Fibroblast of skin of left quadriceps (primary cell): Measurements from ENCODE around the gene RMDN3.

ENCODE experiments used
- DNase-seq, 2 experiments: peaks; one replicate each; pipeline ENCODE4 v3.0.0-alpha.2; 2013; ENCODE audit warnings: low read depth in 2 of 2

RMDN3 gene

DNA sequence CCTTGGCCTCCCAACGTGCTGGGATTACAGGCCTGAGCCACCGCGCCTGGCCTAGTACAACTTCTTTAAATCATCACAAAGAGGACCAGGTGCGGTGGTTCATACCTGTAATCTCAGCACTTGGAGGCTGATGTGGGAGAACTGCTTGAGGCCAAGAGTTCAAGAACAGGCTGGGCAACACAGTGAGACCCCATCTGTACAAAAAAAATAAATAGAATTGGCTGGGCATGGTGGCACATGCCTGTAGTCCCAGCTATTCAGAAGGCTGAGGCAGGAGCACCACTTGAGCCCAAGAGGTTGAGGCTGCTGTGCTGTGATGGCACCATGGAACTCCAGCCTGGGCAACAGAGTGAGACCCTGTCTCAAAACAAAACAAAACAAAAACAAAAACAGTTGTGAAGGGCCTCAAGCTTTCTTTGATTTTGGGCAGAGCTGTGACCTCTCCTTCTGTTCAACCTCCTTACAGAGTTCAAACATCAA lies 5.9 kb downstream of the RMDN3 start:
- no peak for DNase-seq

DNA sequence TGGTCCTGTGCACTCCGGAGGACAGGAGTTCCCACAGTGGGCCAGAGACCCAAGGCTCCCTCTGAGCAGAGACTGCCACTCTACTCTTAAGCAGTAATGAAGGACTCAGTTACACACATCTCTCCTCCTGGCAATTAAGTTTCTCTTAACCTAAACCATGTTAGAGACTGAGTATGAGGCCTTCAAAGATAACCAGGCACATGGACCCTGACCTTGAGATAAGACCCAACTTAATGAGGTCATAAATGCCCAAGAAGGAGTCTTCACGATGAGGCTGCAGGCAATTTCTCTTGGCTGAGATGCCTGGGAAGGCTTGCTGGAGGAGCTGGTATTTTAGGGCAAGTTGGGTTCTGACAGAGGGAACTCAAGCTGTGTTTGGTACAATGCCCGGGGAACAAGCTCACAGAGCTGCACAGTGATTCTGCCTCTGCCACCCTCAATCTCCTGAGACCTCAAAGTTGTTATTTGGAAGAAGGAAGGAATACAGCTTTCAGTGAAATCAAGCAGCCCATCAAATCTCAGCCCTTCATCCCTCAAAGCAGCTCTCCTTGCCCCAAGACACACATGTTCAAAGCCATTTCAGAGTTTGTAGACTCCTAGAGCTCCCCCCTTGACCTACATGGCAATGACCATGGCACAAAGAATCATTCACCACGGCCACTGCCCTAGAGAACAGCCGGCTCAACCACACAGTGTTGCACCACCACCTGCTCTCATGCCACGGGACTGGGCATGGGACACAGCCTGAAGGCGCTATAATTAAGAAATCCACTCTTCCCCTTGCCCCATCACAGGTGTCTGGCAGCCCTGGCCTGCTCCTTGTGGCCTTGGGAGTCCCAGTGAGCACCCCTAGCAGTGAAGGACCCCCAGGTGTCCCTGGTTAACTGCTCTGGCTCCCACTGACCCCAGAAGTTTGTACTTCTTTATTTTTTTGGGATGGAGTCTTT lies 7.1 kb downstream of the RMDN3 start:
- DNase-seq: no peak

DNA sequence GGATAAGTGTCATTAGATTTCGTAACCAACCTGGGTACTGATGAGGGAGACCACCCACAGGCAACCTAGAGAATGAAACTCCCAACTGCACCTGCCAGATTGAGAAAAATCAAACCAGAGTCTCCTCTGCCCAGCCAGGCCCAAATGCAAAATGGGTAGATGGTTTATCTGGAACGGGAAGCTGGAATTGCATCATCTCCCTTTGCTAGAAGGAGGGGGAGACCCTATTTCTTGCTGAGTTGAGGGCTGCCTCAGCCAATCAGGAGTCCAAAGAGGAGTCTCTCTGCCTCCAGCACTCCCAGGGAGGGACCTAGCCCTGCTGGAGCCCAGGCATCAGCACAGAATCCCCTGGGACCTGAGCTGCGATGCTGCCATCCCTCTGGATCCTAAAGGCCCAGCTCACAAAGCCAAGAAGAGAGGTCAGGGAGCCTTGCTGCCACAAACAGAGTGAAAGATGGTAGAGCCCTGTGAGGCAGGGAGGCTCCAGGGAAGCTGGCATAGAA lies 8.1 kb downstream of the RMDN3 start:
- DNase-seq: no peak

DNA sequence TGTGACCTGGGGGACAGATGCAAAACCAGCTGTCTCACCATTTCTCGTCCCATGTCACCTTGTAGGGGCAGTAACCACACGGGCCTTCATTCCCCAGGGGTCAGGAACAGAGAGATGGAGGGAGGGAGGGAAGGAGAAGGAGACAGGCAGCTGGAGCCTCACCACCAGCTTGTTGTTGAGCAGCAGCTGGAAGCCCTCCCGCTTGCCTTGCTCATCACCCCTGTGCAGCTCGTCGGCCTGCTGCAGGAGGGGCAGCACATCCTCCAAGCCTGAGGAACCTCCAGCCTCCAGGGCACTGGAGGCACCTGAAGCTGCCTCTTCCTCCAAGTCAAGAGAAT lies 10.3 kb downstream of the RMDN3 start:
- DNase-seq: no peak

DNA sequence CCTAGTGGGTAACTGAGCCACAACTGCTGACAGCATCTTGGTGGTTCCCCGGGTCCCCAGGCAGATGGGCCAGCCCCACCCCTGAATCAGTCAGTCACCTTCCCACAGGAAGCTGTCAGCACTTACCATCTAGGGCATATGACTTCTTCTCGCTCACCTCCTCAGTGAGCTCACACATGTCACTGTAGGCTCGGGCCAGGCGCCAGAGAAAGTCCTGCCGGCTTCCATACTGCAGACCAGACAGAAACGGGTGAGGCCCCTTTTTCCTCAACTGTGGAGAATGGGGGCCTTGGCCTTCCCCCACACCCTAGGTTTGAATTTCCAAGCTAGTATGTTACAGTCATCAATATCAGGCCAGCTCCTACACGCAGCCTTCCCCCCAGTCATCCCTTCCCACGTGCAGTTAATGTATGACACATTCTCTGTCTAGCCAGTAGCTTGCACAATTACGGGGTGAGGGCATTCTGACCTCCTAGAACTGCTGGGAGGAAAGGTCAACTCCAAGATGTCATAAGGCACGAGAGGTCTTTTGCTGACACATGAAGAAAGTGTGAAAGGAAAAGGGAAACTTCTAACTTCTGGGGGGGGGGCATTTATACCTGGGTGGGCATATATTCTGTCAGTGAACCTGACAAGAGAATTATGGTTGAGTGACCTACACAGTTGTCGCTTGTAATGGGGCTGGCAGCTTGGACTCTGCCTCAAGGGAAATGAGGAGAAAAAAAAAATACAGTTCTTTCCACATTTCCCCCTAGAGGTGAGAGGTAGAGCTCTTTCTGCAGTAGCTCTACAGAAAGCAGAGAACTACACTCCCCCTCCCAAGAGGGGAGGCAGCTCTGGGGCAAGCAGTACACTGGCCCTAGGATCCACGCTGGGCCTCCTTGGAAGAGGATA lies 10.9 kb downstream of the RMDN3 start:
- DNase-seq: no peak

DNA sequence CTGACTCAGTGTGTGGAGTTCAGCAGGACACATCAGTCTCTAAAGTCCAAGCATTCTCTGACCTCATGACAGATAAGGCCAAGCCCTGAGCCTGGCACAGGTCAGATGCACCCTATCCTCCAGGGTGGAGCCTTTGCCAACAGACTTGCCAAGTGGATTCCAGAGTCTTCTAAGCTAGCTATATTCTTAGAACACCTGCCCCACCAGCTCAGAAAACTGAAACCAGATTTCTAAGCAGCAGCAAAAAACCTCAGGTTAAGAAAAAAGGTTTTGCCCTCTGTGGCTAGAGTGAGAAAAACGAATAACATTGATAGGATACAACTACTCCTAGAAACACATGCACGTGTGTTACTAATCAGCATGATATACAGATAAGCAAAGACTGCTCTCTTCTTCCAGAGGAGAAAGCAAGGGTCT lies 11.6 kb downstream of the RMDN3 start:
- DNase-seq: no peak

DNA sequence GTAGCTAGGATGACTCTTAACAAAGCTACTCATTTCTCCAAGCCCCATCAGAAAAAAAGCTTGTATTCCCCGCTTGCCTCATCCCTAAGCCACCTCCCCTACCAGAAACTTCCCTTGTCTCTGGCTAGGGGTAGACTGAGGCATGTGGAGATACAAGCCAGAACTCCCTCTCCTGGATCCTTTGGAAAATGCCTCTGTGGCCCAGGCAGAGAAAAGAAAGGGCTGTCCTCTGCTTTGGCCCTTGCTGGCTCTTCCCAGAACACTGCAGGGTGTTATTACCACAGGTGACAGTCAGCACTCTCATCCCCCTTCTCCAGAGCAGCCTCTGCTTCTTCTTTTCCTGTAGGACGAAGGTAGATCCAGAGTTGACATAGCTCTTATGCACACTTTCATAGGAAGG lies 15.2 kb downstream of the RMDN3 start:
- DNase-seq: no peak

DNA sequence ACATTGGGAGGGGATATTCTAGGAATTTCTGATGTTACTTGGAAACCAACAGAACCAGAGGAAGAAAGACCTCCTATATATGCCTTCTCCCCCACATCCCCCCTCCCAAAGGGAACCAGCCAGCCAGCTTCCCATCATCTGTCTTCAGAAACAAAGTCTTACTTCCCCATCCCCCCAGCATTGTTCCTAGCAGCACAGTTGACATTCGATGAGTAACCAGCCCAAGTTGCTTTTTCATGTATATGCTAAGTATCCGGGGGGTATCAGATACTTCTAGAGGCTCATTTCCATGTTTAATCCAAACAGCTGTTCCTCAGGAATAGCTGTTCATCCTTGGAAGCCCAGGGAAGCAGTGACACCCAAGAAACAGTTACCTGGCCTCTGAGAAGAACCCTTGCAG lies 16.0 kb downstream of the RMDN3 start:
- DNase-seq: no peak

DNA sequence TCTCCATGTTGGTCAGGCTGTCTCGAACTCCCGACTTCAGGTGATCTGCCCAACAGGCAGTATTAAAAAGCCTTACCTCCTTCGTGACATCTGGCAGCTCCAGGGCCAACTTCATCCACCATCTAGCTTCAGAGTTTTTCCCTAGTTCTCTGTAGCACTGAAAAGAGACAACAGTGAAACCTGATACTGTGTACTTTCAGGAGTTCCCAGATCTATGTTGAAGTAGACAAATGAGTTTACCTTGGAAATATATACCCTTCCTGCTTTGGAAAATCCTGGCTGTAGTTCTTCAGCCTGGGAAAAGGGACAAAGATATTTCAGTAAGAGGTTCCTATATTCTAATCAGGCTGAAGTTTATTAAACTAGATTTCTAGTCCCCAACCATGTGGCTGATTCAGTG lies 18.0 kb downstream of the RMDN3 start:
- DNase-seq: no peak

DNA sequence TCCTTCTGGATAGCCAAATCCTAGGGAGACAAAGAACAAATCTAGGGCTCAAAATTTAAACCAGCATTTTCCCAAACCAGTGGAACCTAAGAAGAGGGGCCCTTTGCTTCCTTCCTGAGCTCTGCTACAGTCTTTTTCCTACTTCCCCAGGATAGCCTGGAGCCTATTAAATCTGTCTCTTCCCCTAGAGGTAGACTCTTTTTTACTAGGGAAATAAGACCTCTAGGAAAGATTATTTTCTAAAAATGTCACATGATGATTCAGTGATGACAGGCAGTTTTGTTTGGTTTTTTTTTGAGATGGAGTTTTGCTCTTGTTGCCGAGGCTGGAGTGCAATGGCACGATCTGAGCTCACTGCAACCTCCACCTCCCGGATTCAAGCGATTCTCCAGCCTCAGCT lies 18.5 kb downstream of the RMDN3 start:
- no peak for DNase-seq

DNA sequence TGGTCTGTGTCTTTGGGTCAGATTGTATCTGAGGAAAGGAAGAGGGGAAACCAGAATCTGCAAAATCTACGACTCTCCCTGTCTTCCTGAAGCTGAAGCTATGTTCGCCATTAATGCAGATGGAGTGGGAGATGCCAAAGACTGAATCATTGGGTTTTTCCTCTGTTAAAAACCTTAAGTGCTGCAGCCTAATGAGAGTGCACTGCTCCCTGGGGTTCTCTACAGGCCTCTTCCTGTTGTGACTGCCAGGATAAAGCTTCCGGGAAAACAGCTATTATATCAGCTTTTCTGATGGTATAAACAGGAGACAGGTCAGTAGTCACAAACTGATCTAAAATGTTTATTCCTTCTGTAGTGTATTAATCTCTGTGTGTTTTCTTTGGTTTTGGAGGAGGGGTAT lies 24.0 kb downstream of the RMDN3 start:
- no peak for DNase-seq

DNA sequence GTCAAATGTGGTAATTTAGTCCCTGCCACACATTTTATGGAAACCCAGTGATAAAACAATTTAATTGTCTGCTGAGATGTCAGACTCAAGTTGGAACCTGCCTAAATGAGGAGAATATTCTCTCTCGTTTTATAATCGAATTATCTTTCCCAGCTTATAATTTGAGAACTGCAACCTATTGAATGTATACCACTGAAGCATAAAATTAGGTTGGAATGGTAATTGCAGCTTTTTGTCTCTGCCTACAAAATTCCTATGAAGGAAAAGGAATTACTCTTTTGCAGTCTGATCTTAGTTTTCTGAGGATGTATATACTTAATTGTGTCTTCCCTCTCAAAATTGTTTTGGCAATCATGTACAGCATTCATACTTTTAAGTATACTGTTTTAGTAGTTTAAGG lies 31.1 kb downstream of the RMDN3 start:
- no peak for DNase-seq

DNA sequence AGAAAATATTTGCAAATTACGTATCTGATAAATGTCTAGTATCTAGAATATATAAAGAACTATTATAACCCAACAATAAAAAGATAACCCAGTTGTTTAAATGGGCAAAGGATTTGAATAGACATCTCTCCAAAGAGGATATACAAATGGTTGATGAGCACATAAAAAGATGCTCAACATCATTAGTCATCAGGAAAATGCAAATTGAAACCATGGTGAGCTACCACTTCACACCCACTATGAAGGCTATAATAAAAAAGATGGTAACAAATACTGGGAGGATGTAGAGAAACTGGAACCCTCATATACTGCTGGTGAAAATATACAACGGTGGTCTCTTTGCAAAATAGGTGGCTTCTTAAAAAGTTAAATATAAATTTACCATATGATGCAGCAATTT lies 32.1 kb downstream of the RMDN3 start:
- DNase-seq: no peak

DNA sequence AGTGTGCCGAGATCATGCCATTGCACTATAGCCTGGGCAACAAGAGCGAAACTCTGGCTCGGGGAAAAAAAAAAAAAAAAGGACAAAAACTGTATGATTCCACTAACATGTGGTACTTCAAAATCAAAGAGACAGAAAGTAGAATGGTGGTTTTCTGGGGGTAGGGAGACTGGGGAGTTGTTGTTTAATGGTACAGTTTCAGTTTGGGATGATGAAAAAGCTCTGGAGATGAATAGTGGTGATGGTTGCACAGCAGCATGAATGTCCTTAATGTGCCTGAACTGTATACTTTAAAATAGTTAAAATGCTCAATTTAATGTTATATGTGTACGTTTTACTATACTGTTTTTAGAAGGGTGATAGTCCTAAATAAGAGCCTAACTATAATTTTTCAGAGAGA lies 32.7 kb downstream of the RMDN3 start:
- no peak for DNase-seq

DNA sequence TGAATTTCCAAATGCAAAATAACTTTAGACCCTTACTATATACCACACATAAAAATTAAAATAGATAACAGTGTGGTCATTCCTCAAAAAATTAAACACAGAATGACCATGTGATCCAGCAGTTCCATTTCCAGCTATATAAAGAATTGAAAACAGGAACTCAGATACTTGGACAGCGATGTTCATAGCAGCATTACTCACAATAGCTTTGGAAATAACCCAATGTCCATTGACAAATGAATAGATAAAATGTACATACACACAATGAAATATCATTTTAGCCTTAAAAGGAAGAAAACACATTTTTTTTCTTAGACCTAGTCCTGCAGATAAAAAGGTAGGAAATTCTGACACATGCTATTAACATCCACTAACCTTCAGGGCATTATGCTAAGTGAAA lies 33.4 kb downstream of the RMDN3 start:
- no peak for DNase-seq

DNA sequence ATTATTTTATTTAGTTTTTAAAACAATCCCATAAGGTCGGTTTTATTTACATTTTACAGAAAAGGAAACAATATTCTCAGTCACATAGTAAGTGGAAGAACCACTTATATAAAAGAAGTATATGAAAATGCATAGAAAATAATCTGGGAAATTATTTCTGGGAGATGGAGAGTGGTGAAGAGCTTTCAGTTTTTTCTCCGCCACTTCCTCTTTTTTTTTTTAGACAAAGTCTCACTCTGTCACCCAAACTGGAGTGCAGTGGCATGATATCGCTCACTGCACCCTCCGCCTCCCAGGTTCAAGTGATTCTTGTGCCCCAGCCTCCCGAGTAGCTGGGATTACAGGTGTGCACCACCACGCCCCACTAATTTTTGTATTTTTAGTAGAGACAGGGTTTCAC lies 38.9 kb downstream of the RMDN3 start:
- DNase-seq: no peak

DNA sequence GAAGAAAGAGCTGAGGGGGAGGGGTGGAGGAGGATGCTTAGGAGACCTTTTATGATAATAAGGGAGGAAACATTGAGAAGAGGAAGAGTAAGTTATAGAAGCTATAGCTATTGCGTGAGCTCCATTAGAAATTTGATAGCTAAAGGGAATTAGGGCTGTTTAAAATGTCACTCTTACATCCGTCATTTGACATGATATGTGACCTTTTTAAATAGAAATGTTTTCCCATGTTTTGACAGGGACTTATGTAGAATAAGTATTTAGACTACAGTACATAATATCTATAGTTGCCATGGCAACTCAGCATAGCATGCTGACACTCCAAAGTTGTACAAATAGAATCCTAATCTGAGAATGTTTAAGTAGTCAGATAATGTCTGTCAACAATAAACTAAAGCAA lies 40.9 kb downstream of the RMDN3 start:
- DNase-seq: no peak

DNA sequence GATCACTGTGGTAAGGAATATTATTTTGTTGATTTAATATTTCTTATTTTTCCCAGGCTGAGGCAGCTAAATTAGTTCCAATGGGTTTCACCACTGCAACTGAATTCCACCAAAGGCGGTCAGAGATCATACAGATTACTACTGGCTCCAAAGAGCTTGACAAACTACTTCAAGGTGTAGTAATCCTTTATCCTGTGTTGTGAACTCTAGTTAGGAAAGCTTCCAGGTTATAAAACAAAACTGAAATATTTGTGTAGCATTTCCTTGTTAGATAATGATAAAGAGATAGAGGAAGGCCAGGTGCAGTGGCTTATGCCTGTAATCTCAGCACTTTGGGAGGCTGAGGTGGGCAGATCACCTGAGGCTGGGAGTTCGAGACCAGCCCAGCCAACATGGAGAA lies 48.9 kb downstream of the RMDN3 start:
- no peak for DNase-seq

DNA sequence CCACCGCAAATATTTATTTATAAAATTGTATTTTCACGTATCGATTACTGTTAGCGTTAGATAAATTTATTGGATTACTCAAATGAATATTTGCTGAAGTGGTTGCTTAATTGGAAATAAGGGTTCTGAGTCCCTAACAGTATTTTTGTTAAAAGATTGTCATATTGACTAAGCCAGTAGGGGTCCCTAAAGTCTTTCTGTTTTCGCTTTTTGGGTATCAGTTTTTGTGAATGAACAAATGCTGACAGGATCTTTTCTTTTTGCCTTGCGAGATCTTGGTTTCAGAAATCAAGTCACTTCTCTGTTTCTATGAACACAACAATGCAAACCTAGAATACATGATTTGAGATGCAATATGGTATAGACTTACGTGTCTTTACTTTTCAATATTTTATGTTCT lies 53.0 kb downstream of the RMDN3 start:
- no peak for DNase-seq

DNA sequence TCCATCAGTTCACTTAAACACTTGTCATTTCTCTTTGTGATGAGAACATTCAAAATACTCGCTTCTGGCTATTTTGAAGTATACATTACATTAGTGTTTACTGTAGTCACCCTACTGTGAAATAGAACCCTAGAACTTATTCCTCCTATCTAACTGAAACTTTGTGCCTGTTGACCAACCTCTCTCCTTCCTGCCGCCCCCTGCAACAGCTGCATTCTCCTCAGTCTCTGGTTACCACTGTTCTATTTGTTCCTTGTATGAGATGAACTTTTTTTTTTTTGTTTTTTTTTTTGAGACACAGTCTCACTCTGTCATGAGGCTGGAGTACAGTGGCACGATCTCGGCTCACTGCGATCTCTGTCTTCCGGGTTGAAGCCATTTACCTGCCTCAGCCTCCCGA lies 57.1 kb downstream of the RMDN3 start:
- no peak for DNase-seq

DNA sequence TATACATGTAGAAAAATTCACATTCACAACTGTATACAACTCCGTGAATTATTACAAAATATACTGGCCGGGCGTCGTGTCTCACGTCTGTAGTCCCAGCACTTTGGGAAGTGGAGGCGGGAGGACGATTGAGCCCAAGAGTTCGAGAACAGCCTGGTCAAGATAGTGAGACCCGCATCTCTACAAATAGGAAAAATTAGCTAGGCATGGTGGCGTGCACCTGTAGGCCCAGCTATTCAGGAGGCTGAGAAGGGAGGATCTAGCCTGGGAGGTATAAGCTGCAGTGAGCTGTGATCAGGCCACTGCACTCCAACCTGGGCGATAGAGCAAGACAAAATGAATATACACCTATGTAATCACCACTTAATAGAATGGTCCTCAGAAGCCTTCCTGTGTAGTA lies 58.8 kb downstream of the RMDN3 start:
- no peak for DNase-seq

DNA sequence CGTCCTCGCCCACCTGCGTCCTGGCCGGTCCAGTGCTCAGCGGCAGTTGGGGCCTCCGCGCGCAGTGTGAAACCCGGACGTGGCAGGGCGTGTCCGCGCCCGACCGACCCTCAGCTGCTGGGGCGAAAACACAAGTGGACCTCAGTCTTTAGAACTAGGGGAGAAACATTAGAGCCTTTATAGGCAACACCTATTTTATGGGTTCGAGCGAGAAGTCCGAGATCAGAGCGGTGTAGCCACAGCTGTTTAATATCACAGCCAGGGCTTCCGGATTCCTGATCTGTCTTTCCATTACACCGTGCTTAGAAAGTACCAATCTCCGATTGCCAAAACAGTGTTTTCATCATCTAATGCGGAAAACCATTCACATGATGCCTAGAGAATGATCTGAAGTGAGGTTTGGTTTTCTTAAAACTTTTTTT lies 59.6 kb downstream of the RMDN3 start:
- no peak for DNase-seq
